ENCODE data around the gene RAC3. TPM values are rescaled to one million over a fixed set of nuclear protein-coding genes. Genes with fewer than 3 reads are reported as not detected.

The RAC3 gene
- total and polyA plus RNA-seq, 2 experiments from 2014 or later = 5.5 to 11.8 TPM

DNA sequence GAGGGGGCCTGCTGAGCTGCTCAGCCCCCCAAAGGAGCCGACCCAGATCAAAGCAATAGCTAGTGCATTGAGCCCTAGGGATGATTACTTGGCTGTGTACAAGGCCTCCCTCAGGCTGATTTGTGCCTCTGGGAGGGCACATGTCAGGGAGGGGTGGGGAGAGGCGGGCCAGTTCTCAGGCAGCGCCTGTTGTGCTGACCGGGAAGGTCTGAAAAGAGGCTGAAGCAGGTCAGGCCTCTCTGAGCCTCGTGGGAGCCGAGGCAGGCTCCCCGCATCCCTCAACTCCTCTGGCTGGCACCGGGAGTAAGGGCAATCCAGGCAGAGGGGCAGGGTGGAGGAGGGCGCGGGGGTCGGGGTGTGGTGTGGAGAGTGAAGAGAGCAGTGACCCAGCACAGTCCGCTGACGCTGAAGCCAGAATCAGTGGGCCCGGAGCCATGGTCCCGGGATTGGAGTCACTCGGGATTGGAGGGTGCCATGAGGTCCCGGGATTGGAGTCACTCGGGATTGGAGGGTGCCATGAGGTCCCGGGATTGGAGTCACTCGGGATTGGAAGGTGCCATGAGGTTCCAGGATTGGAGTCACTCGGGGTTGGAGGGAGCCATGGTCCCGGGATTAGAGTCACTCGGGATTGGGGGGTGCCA, 3.0 kb downstream of the RAC3 start:
- Histone ChIP-seq H3K36me3 (replicated peaks; ENCODE audit: insufficient read depth, low read depth) (no peaks in the 10 kb centered on the region), H3K4me2 (no peak overlapping the region), H3K27ac (no peak overlapping the region), H3K27me3 (no peaks in the 10 kb centered on the region), H3K4me3 (no peak overlapping the region), H2AFZ (no peak overlapping the region), H3K9me2 (replicated peaks; ENCODE audit: insufficient read depth) (no peaks in the 10 kb centered on the region), H3K79me2 (peaks cover 11% of the 10 kb centered on the region), H3K9me3 (ENCODE audit: low read depth) (no peaks in the 10 kb centered on the region), H3K4me1 (ENCODE audit: insufficient read depth) (peaks cover 20% of the 10 kb centered on the region), H4K20me1 (ENCODE audit: insufficient read depth, poor library complexity, severe bottlenecking) (no peaks in the 10 kb centered on the region)
- 87% methylated on average over 18 of the region's 23 CpGs for WGBS (ENCODE audit: low lambda C conversion rate, missing lambda C conversion rate)
- no peak for DNase-seq (ENCODE audit: low spot score)
- TF ChIP-seq EZH2phosphoT487 (IDR thresholded peaks at IDR 0.05; ENCODE audit: low read depth, severe bottlenecking, unreplicated experiment) = no peak
- TF ChIP-seq EZH2 (IDR thresholded peaks at IDR 0.05; ENCODE audit: borderline replicate concordance) = no peak
- TF ChIP-seq, protein P1, sequence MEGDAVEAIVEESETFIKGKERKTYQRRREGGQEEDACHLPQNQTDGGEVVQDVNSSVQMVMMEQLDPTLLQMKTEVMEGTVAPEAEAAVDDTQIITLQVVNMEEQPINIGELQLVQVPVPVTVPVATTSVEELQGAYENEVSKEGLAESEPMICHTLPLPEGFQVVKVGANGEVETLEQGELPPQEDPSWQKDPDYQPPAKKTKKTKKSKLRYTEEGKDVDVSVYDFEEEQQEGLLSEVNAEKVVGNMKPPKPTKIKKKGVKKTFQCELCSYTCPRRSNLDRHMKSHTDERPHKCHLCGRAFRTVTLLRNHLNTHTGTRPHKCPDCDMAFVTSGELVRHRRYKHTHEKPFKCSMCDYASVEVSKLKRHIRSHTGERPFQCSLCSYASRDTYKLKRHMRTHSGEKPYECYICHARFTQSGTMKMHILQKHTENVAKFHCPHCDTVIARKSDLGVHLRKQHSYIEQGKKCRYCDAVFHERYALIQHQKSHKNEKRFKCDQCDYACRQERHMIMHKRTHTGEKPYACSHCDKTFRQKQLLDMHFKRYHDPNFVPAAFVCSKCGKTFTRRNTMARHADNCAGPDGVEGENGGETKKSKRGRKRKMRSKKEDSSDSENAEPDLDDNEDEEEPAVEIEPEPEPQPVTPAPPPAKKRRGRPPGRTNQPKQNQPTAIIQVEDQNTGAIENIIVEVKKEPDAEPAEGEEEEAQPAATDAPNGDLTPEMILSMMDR (IDR thresholded peaks at IDR 0.05; ENCODE audit: poor library complexity) = no peak

DNA sequence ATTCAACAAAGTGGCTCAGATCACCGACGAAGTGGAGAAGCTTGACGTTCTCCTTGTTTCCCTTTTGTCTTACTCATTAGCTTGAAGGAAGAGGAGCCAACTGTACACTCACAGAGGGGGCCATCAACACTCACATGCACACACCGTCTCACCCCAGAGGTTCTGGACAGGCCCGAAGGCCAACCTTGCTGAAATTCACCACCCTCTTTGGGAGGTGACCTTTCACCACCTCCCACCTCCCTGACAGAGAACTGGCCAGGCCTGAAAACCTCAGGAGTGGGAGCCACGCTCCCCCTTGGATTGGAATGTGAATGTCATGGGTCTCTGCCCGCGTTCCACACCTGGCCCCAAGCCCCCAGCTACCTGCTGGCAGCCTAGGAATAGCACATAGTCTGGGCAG, 4.0 kb downstream of the RAC3 start:
- H3K79me2 ChIP-seq = peaks cover 11% of the 10 kb centered on the region
- TF ChIP-seq, protein P1 (IDR thresholded peaks at IDR 0.05; ENCODE audit: poor library complexity) = no peak
- TF ChIP-seq EZH2 (IDR thresholded peaks at IDR 0.05; ENCODE audit: borderline replicate concordance) = no peak
- no peaks in the 10 kb centered on the region for H3K9me2 ChIP-seq (replicated peaks; ENCODE audit: insufficient read depth)
- 95% methylated on average over 8 of the region's 8 CpGs for WGBS (ENCODE audit: low lambda C conversion rate, missing lambda C conversion rate)
- no peaks in the 10 kb centered on the region for H4K20me1 ChIP-seq (ENCODE audit: insufficient read depth, poor library complexity, severe bottlenecking)
- no peak for DNase-seq (ENCODE audit: low spot score)
- no peak overlapping the region for H3K27ac ChIP-seq
- no peaks in the 10 kb centered on the region for H3K36me3 ChIP-seq (replicated peaks; ENCODE audit: insufficient read depth, low read depth)
- H3K4me1 ChIP-seq (ENCODE audit: insufficient read depth) = peaks cover 15% of the 10 kb centered on the region
- H3K27me3 ChIP-seq = no peaks in the 10 kb centered on the region
- H3K9me3 ChIP-seq (ENCODE audit: low read depth) = no peaks in the 10 kb centered on the region
- H3K4me2 ChIP-seq = no peak overlapping the region
- H2AFZ ChIP-seq = no peak overlapping the region
- no peak overlapping the region for H3K4me3 ChIP-seq

- no peak overlapping the region for H2AFZ ChIP-seq
- no peak for DNase-seq (ENCODE audit: low spot score)
- H3K9me2 ChIP-seq (replicated peaks; ENCODE audit: insufficient read depth) = no peaks in the 10 kb centered on the region
- WGBS (ENCODE audit: low lambda C conversion rate, missing lambda C conversion rate) = 93% methylated on average over 19 of the region's 20 CpGs
- H3K27ac ChIP-seq = no peak overlapping the region
- no peaks in the 10 kb centered on the region for H3K27me3 ChIP-seq
- peaks cover 15% of the 10 kb centered on the region for H3K4me1 ChIP-seq (ENCODE audit: insufficient read depth)
- H3K4me3 ChIP-seq = no peak overlapping the region
- no peaks in the 10 kb centered on the region for H3K9me3 ChIP-seq (ENCODE audit: low read depth)
- no peaks in the 10 kb centered on the region for H3K36me3 ChIP-seq (replicated peaks; ENCODE audit: insufficient read depth, low read depth)
- peak overlapping the region; percentile 98 for H3K4me2 ChIP-seq
- H3K79me2 ChIP-seq = peaks cover 11% of the 10 kb centered on the region
- TF ChIP-seq EZH2 (IDR thresholded peaks at IDR 0.05; ENCODE audit: borderline replicate concordance) (no peak), EZH2phosphoT487 (IDR thresholded peaks at IDR 0.05; ENCODE audit: low read depth, severe bottlenecking, unreplicated experiment) (no peak)
- TF ChIP-seq, protein P1 (IDR thresholded peaks at IDR 0.05; ENCODE audit: poor library complexity) = no peak
- H4K20me1 ChIP-seq (ENCODE audit: insufficient read depth, poor library complexity, severe bottlenecking) = no peaks in the 10 kb centered on the region
These were observed 4.6 kb downstream of the RAC3 start for GRCh38 chr17:82035956-82036633.
